Jurkat, Clone E6-1 (cell line): Measurements from ENCODE around the gene GTF3C1.

Experiments used
- DNase-seq: peaks from one replicate; pipeline ENCODE4 v3.0.0-alpha.2; 2011; ENCODE audit warnings: low read depth, low spot score
- H3K4me3 ChIP-seq: 2 replicates; pipeline ENCODE4 v1.5.1; 2011; ENCODE audit warnings: mild to moderate bottlenecking, low read length, control low read depth, moderate library complexity

Gene GTF3C1

DNA sequence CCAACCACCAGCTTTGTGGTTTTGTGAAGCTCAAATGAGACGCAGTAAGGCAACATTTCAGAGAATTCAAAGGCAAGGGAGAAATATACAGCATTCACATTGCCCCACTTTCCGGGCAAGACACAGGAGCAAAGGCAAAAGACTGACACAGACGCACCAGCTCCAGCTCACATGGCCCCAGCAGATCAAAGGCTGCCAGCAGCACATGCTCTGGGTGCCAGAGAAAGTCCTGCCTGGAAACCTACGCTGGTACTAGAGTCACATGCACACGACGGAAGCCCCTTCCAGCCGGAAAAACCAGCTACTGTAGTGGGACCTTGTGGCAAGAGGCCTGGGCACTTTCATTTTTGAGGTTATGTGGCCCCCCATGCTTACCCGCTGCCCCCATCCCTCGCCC, 50.1 kb downstream of the GTF3C1 start:
- H3K4me3 ChIP-seq: no peak overlapping the region
- no peak for DNase-seq

DNA sequence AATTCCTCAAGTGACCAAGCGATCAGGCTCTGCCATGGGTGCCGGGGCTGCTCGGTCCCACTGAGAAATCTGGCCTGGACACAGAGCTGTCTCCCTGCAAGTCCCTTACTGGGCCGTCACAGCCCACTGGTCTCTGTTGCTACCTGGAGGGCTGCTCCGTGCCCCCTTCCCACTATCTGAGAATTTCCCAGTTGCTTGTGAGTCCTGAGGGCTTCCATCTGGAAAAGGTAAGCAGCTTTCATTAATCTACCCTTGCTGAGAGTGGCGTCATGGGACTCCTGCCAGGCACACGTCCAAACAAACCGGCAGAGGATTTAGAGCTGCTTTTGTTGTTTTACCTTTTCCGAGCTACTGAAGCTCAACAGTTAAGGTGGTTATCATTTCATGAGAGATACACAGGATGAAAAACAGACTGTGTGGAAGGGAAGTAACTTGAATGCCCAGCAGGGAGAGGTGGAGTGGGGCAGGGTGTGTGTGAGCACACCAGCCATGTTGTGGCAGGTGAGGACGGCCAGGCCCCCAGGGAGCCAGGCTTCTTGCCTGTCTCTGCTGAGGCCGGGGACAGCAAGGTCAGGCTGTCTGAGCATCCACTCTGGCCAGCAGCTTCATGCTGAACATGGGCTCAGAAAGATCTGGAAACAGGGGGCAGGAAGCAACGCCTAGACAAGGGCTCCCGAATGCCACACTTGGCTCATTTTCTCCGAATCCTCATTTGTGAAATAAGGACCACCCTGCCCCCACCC, 50.6 kb downstream of the GTF3C1 start:
- no peak overlapping the region for H3K4me3 ChIP-seq
- no peak for DNase-seq

DNA sequence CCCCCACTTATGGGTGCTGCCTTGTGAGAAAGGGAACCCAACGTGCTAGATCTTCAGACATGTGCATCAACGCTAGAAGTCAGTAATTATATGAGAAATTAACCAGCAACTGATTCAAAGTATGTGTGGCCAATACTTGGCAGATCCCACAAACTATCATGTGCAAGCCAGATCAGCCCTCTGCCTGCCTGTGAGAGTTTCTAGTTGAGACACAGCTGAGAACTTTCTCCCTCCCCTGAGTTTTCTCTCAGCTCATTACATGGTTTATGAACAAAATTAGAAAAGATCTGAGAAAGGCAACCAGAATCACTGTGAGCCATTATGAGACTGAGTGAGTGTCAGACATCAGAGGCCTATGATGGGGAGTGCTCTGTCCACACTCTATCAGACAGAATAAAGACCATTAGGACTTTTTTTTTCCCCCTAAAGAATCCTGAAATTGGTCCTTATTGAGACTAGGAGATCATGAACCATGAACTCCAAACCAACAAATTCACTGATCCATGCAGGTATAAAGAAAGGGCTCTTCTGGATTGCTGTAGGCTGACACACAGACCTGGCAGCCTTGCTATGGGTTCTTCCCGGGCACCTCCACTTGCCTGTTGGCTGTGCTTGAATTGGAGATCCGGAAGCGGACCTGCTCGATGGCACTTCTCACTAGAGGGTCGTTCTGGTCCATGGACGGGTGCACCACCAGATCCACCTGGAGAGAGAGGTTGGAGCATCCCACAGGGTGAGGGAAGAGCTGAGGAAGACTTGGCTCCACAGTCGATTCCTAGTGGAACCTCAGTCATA, 51.5 kb downstream of the GTF3C1 start:
- no peak overlapping the region for H3K4me3 ChIP-seq
- DNase-seq: no peak

DNA sequence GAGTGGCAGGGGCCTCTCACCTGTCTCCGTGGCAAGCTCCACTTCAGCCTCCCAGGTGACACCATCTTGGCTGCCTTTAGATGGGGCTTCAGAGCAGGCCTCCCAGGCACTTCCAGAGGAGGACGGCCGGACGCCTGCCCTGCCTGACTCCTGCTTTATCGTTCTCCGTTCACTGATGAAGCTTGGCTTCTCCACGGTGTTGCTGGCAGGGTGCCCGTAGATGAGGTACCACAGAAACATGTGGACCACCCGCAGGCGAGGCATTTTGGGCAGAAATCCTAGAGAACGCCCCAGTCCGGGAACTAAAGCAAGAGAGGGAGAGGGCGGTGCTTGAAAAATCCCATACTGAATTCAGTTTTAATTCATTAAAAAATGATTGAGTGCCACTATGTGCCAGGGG, 54.5 kb downstream of the GTF3C1 start:
- no peak for DNase-seq
- H3K4me3 ChIP-seq: no peak overlapping the region

DNA sequence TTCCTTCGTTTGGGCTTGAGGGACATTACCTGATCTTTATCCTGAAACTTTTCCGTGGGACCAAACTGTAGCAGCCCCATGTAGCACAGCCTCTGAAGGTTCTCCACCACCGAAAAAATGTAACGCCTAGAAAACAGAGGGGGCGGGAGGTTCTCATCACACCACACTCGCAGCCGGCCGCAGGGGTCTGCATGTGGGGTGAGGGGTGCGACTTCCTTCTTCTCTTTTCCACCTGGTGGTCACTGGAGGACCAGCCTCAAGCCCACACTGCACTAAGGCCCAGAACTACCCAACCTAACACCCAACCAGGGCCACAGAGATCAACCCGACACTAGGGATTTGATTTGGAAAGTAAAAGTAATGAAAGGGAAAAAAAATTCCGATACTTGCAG, 57.1 kb downstream of the GTF3C1 start:
- DNase-seq: no peak
- no peak overlapping the region for H3K4me3 ChIP-seq

DNA sequence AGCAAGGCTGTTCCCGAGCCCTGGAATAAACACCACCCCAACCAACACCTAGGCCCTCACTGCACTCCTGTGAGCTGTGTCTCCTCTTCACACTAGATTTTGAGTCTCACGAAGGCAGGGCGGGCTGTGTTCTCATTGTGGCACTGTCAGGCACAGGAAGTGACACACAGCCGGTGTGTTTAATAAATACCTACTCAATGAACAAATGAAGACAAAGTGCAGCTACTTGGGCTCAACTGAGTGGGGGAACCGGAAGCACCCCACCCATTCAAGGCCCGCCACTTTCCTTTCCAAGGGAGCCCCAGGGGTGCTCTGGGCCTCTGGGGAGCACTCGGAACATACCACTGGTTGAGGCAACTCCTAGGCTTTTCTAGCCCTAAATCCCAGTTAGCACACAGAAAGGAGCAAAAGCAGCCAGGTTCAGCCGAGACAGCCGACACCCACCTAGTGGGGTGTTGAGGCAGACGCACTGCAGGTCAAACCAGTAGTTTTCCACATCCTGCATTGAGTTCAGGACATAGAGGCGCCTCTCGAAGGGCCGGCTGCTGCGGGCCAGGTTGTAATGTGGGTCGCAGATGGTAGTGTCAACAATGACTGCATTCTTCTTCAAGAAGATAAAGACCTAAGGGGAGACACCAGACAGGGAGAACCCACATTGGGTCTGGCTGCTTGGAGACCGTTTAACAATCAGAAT, 57.7 kb downstream of the GTF3C1 start:
- no peak overlapping the region for H3K4me3 ChIP-seq
- no peak for DNase-seq

DNA sequence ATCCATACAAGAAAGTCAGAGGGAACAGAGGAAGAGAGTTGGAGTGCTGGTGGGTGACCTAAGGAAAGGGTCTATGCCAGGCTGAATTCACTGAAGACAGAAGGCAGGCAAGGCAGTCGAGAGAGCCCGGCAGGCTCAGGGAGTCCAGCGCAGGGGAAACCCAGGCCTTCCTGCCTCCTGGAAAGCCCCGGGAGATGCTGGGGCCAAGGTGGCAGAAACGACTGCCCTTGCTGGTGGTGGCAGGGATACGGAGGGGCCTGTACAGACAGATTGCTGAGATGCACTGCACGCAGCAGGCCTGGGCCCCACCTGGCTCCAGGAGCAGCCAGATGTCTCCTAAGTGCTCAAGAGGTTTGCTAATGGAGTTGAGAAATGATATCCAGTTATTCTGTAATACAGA, 59.8 kb downstream of the GTF3C1 start:
- no peak overlapping the region for H3K4me3 ChIP-seq
- no peak for DNase-seq

DNA sequence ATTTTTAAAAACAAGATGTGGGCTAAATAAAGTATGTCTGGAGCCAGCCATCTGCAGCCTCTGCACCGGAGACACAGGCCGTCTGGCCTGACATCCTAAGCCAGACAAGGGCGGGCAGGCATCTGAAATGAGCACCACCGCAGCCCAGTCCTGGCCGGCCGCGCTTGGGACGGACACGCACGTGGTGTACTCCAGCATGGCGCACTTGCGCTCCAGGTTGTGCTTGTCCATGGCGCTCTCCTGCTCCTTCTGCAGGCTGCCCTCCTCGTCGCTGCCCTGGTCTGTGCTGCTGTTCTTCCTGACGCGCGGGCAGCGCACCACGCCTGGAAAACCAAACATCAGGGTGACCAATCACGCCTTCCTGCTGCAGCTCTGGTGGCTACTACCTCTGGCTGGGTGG, 60.3 kb downstream of the GTF3C1 start:
- no peak for DNase-seq
- H3K4me3 ChIP-seq: no peak overlapping the region

DNA sequence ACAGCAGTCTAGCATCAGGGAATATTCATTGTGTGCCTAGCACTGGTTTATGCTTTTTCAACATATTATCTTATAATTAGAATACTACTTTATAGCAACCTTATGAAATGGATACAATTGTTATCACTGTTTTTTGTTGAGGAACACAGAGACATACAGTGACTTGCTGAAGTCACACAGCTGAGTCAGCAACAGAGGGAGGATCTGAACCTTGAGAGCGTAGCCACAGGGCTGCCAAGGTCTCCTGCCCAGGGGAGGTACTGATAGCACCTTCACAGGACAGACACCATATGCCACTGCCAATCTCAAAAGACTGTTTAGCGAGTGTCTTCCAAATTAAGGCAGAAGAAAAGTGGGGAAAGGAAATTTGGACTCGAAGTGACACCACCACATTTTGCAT, 63.0 kb downstream of the GTF3C1 start:
- DNase-seq: no peak
- H3K4me3 ChIP-seq: no peak overlapping the region

DNA sequence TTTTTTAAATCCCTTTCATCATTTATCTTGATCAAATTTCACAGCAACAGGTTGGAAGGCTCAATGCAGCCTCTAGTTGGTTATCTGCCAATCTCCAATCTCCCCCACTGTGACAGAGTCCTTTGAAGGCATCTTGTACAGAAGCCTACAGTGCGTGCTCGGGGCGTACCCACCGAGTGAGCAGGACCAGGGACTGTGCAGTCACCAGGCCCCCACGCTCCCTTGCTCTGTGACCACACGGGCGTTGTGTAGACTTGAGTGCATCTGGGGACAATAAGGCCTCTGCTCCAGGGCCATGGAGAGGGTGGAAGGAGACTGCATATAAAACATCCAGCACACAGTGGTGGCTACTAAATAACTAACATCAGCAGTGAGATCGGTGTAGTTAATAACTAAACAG, 63.4 kb downstream of the GTF3C1 start:
- peak; percentile 6 for DNase-seq
- H3K4me3 ChIP-seq: no peak overlapping the region

DNA sequence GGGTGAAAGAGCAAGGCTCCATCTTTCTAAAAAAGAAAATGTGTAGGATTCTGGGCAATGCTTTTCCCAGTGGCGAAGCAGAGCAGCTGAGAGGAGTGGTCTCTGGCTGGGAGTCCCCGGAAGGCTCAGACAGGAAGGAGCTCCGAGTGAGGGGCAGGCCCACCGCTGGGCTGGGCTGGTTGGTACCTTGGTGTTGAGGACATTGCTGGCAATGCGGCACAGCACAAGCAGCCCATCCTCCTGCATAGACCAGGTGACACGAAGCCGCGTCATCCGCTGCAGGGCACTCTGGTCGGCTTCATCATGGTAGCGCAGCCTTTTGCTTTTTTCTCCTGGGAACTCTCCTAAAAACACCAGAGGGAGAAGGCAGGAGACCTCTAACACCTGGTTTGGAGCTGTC, 63.9 kb downstream of the GTF3C1 start:
- no peak for DNase-seq
- H3K4me3 ChIP-seq: no peak overlapping the region

DNA sequence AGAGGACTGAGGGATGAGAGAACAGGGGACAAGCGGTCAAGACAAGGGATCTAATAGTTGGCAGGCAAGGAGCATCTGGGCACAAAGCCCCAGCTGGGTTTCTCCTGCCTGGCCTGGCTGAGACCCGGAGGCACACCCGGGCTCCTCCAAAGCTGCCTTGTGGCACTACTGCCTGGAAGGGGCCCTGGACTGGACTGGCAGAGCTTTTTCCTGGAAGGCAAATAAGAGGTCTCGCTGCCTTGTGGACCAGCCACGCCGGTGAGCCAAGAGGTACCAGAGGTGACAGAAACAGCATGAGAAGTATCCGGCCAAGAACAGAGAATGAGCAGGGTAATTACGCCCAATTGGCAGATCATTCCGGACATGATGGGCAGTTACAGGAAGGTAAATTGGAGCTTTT, 64.6 kb downstream of the GTF3C1 start:
- no peak for DNase-seq
- no peak overlapping the region for H3K4me3 ChIP-seq

DNA sequence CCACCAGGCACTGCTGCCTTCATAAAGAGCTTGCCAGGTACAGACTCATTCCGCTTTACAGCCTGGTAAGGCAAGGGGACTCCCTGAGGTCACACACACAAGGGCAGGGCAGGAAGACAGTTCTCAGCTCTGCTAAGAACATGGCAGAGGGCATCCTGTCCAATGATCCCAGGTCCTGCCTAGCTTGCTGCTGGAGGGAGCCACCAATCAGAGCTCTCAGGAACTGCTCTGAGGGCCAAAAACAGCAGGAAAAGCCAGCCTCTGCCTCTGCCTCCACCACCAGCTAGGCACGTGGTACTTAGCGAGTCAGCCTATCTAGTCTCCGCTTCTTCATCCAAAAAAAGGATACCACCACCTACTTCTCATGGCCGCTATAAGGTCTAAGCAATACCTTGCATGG, 66.1 kb downstream of the GTF3C1 start:
- DNase-seq: no peak

DNA sequence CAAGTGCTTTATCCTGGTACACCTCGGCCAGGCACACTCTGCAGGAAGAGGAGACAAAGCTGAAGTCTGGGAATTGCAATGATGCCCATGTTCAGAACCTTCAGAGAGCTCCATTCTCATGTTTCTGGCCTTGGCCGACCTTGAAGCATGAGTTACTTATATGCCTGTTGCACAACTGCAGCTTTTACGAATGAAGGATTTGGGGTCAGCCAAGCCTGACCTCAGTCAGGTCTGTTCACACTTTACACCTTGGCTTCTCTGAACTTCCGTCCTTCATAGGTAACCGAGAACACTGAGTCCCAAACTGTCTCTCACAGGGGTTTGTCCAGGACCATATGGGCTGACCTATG, 66.7 kb downstream of the GTF3C1 start:
- H3K4me3 ChIP-seq: no peak overlapping the region
- no peak for DNase-seq

More for the DNA sequence above, 66.1 kb downstream of the GTF3C1 start:
- no peak overlapping the region for H3K4me3 ChIP-seq

DNA sequence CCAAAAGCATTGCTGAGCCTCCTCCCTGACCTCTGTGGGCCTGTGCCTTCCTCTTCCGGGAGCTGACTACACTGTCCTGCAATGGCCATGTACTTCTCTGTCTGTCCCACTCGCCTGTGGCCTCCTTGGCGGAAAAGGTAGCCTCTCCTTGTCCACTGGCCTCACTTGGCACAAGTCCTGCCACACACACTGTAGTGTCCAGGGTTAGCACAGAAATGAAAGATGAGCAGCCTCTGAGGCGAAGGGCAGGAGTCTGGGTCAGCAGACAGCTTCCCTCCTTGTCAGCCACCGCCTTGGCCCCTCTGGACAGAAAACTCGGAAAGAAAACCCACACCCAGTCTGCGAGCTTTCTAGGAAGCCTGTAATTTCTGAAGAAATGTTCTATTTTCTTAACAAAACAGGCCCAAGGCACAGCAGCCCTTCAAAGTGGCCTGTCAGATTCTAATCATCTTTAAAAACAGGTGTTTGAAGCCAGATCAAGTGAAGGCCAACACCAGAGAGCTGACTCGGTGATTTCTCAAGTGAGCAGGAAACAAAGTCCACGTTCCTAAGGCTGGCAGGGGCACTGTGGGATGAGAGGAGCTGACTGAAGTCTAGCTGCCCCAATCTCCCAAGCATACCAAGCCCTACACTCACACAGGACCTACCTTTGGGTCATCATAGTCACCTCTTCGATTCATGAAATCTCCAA, 67.2 kb downstream of the GTF3C1 start:
- DNase-seq: no peak
- H3K4me3 ChIP-seq: no peak overlapping the region

DNA sequence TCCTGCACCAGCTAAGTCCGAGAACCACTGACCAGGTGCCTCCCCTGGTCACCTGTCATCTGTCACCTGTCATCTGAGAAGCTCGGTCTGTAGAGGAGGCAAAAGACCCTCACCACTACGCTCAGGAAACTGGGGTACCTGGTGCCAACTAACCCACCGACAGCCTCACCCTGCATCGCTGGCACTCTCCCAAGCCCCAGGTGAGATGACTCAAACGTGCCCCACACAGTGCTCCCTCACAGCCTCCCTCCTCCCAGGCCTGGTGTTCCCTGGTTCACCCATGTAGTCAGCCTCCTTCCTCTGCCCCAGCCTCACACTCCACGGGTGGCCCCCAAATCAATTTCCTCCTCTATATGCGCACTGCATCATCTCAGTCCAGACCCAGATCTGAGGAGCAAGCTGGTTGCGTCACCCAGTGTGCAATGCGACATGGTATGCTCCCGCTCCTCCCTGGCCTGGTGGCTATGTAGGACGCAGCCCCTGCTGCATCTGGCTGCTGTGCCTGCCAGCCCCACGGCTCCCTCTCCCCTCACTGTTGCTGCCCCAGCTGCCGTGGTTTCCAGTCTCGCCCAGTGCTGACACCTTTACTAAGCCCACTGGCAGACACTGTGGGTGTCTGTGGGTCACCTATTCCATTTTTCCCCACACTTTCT, 68.3 kb downstream of the GTF3C1 start:
- no peak for DNase-seq
- H3K4me3 ChIP-seq: no peak overlapping the region

DNA sequence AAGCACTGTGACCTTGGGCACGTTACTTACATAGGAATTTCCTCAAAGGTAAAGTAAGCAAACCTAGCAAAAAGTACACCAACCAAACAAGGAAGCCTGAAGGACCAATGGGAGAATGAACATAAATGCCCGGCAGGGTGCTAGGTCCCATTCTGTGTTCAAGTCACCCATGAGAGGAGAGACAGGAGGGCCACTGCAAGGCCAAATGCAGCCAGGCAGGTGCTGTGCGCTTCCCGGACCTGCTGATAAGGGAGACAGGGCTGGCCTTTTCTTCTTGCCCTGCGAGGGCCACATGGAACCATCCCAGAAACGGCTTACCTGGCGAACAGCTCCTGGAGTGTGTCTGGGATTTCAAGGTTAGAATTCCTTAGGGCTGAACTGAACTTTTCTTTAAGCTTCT, 69.0 kb downstream of the GTF3C1 start:
- no peak for DNase-seq
- no peak overlapping the region for H3K4me3 ChIP-seq

DNA sequence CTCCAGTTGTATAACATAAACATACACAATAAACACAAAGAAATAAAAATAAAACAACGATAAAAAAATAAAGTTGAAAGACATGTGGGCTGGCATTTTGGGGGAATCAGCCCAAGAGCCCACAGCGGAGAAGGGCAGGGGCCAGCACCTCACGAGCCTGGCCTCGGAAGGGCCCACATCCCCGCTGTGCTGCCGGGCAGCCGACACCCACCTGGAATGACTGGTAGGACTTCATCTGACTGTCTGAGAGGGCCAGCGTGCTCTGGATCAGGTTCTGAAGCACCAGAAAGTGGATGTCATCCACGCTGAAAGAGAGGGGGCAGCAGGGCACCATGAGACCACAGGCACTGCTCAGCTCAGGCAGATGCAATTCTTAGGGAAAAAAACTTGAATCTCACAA, 73.5 kb downstream of the GTF3C1 start:
- no peak for DNase-seq
- no peak overlapping the region for H3K4me3 ChIP-seq

DNA sequence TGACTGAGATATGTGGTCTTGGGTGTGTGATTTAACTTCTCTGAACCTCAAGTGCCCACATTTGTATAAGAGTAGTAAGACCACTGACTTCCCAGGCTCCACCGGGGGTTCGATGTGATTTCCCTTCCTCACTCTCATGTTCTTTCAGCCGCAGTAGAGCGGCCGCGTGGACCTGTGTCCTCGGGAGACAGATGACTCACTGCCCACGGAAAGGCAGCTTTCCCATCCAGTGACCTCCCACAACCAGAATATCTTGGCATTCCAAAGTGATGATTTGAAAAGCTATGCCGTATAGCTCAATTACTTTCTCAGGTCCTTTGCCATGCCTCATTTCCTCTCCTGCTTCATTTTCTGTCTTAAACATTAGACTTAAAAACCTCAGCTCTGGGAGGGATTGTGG, 74.2 kb downstream of the GTF3C1 start:
- no peak for DNase-seq
- no peak overlapping the region for H3K4me3 ChIP-seq
